ENCODE data around the gene G6PC1.
"Not testable (repeated sequence)": the region's sequence is repeated elsewhere in the genome, so short reads cannot be mapped to it uniquely, and the experiment has no call there.

G6PC1 gene

DNA sequence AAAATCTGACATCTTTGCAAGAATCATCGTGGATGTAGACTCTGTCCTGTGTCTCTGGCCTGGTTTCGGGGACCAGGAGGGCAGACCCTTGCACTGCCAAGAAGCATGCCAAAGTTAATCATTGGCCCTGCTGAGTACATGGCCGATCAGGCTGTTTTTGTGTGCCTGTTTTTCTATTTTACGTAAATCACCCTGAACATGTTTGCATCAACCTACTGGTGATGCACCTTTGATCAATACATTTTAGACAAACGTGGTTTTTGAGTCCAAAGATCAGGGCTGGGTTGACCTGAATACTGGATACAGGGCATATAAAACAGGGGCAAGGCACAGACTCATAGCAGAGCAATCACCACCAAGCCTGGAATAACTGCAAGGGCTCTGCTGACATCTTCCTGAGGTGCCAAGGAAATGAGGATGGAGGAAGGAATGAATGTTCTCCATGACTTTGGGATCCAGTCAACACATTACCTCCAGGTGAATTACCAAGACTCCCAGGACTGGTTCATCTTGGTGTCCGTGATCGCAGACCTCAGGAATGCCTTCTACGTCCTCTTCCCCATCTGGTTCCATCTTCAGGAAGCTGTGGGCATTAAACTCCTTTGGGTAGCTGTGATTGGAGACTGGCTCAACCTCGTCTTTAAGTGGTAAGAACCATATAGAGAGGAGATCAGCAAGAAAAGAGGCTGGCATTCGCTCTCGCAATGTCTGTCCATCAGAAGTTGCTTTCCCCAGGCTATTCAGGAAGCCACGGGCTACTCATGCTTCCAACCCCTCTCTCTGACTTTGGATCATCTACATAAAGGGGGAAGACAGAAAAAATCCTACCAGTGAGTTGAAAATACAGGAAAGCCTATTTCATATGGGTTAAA, at the start of gene G6PC1:
G6PC1 (plus strand) TSS at position 340 of the 872 bp plus-strand sequence; CDS start at position 418, 78 bp downstream.
- no peak for DNase-seq

DNA sequence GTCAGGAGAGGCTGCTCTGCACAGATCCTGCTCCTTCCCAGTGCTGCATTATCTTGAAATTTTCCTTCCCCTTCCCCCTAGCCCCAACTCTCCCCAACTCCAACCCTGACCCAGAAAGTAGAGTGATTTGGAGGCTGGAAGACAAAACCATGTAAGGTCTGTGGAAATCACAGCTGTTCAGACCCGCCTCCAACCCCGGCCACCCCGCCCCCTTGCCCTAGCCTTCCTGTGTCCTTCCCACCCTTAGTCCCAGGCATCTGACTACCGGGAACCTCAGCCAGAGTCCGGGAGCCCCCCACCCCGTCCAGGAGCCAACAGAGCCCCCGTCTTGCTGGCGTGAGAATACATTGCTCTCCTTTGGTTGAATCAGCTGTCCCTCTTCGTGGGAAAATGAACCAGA, 49.6 kb upstream of the G6PC1 start, which contains the start of gene AOC3:
AOC3 (plus strand) TSS at position 246 of the 400 bp plus-strand sequence; CDS start at position 391, 145 bp downstream.
- DNase-seq = no peak

DNA sequence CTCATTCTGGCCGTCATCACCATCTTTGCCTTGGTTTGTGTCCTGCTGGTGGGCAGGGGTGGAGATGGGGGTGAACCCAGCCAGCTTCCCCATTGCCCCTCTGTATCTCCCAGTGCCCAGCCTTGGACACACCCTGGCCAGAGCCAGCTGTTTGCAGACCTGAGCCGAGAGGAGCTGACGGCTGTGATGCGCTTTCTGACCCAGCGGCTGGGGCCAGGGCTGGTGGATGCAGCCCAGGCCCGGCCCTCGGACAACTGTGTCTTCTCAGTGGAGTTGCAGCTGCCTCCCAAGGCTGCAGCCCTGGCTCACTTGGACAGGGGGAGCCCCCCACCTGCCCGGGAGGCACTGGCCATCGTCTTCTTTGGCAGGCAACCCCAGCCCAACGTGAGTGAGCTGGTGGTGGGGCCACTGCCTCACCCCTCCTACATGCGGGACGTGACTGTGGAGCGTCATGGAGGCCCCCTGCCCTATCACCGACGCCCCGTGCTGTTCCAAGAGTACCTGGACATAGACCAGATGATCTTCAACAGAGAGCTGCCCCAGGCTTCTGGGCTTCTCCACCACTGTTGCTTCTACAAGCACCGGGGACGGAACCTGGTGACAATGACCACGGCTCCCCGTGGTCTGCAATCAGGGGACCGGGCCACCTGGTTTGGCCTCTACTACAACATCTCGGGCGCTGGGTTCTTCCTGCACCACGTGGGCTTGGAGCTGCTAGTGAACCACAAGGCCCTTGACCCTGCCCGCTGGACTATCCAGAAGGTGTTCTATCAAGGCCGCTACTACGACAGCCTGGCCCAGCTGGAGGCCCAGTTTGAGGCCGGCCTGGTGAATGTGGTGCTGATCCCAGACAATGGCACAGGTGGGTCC, 49.0 kb upstream of the G6PC1 start:
- DNase-seq = not testable (repeated sequence)

DNA sequence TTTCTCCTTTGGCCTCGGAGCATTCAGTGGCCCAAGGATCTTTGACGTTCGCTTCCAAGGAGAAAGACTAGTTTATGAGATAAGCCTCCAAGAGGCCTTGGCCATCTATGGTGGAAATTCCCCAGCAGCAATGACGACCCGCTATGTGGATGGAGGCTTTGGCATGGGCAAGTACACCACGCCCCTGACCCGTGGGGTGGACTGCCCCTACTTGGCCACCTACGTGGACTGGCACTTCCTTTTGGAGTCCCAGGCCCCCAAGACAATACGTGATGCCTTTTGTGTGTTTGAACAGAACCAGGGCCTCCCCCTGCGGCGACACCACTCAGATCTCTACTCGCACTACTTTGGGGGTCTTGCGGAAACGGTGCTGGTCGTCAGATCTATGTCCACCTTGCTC, 48.2 kb upstream of the G6PC1 start:
- no peak for DNase-seq

DNA sequence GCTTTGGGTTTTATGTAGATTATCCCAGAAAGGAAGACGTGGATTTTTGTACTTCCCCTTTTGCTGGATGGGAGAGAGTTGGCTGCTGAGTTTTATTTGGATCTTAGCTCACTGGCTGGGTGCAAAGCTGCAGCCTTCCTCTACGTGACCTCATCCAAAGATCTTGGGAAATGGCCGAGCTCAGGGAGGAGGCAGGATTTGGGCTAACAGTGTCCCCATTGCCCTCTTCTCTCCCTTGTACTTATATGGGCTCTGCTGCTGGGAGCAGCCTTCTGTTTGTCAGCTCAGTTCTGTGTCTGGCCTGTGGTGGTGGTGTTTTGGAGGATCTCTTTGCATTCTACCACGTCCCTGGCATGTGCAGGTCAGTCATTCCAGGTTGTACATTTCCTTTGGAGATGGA, 47.6 kb upstream of the G6PC1 start:
- DNase-seq = no peak

DNA sequence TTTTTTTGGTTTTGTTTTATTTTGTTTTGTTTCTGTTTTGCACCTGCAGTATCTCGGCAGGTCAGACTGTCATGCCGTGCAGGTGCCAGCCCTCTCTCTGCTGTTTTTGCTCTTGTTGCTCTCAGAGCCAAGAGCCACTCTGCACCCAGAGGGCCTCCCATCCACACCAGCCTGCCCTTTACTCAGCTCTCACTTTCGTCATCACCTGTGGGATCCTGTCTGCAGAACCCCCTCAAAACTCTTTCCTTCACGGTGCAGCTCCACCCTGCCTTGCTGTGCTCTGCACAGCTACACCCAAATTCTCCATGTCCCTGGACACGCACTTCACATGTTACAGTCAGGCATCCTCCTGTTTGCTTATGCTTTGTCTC, 47.0 kb upstream of the G6PC1 start:
- no peak for DNase-seq

DNA sequence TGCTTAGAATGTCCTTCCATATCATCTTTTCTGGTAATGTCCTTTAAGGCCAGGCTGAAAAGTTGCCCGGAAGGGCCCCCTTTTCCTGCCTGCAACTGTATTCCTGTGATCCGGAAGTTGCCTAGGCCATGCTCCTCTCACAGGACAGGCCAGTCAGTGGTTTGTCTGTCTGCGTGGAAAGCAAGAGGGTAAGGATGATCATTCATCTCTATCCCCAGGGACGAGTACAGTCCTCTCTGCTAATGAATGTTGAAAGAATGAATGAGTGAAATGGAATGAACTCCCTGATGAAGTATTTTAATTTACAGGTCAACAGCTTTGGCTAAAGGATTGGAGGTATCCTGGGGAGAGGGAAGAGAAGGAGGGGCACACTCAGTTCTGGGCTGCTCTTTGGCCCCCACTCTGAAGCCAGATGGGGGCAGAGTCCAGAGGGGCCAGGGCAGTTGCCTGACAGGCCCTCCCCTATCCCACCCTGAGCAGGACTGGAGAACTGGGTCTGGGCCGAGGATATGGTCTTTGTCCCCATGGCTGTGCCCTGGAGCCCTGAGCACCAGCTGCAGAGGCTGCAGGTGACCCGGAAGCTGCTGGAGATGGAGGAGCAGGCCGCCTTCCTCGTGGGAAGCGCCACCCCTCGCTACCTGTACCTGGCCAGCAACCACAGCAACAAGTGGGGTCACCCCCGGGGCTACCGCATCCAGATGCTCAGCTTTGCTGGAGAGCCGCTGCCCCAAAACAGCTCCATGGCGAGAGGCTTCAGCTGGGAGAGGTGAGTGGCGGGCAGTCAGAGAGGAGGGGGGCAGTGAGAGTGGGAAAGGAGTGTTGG, 46.4 kb upstream of the G6PC1 start:
- no peak for DNase-seq

DNA sequence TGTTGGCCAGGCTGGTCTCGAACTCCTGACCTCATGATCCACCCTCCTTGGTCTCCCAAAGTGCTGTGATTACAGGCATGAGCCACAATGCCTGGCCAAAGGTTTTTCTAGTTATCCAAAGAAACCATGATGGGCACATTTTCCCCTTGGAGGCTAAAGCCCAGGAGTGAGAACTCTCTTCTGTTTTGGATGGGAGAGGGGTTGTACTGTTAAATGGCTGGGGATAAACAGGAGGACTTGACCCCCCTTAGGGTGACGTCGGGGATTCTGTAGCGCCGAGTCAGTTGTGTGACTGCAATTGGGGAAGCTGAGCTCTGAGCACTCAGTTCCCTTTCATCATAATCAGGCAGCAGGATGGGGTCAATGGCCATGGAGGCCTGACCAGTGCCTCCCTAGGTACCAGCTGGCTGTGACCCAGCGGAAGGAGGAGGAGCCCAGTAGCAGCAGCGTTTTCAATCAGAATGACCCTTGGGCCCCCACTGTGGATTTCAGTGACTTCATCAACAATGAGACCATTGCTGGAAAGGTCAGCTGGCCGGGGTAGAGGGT, 45.5 kb upstream of the G6PC1 start:
- DNase-seq = no peak

DNA sequence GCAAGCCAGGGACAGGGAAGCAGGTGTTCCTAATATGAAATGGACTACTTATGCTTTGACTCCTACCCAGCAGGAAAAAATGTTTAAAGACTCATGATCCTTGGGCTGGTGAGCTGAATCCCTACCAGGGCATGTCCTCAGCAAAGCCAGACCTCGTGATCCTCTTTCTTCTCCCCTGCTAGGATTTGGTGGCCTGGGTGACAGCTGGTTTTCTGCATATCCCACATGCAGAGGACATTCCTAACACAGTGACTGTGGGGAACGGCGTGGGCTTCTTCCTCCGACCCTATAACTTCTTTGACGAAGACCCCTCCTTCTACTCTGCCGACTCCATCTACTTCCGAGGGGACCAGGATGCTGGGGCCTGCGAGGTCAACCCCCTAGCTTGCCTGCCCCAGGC, 44.5 kb upstream of the G6PC1 start:
- not testable (repeated sequence) for DNase-seq

DNA sequence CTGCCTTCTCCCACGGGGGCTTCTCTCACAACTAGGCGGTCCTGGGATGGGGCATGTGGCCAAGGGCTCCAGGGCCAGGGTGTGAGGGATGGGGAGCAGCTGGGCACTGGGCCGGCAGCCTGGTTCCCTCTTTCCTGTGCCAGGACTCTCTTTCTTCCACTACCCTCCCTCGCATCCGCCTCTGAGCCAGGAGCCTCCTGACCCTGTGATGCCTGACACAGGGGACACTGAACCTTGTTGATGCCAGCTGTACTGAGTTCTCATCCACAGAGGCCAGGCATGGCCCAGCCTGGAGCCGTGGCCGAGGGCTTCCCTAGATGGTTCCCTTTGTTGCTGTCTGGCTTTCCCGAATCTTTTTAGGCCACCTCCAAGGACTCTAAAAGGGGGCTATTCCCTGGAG, 44.1 kb upstream of the G6PC1 start:
- not testable (repeated sequence) for DNase-seq

DNA sequence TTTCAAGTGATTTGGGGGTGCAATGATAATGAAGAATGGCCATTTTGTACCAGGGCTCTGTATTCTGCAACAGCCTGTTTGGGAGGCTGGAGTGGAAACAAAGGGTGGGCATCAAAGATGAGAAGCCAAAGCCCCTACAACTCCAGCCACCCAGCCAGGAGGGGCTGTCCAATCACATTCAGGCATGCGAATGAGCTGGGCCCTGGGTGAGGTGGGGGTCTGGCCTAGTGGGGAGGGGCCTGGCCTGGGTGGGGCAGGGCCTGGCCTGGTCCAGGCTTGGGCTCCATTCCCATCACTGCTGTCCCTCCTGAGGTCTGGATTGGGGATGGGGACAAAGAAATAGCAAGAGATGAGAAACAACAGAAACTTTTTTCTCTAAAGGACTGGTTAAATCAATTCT, 43.2 kb upstream of the G6PC1 start:
- no peak for DNase-seq

DNA sequence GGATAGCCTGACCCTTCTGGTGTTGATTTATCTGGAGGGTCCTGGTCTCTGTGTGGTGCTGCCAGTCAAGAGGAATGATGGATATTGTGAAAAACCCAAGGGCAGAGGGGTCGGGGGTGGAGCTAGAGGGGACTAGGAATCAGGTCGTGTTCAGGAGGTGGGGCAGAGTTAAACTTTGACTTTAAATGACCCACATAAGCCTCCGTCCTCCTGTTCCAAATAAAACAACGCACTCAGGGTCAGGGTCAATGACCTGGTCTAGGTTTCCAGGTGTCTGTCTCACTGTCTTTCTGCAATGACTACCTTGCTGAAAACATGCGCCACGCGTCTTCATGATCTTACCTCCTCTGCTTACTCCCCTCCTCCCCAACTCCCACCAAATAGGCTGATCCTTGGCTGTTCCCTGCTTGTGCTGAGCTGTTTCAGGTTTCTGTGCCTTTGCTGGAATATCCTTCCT, 34.9 kb upstream of the G6PC1 start:
- DNase-seq = no peak

DNA sequence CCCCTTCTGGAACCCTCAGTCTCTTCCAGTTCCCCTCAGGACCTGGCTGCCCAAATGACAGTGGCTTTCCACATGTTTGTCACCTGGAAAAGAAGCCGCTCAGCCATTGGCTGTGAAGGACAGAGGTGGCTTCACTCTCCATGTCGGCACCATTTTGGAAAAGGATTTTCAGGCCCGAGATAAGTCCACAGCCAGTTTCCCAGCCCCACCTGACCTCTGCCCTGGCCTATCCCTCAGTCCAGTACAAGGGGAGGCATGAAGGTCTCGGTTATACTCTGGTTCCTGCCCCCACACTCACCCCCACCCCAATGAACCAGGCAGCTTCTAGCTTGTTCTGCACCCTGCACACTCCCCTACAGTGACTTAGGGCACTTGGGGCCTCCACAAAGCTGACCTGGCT, 34.4 kb upstream of the G6PC1 start:
- DNase-seq = no peak

DNA sequence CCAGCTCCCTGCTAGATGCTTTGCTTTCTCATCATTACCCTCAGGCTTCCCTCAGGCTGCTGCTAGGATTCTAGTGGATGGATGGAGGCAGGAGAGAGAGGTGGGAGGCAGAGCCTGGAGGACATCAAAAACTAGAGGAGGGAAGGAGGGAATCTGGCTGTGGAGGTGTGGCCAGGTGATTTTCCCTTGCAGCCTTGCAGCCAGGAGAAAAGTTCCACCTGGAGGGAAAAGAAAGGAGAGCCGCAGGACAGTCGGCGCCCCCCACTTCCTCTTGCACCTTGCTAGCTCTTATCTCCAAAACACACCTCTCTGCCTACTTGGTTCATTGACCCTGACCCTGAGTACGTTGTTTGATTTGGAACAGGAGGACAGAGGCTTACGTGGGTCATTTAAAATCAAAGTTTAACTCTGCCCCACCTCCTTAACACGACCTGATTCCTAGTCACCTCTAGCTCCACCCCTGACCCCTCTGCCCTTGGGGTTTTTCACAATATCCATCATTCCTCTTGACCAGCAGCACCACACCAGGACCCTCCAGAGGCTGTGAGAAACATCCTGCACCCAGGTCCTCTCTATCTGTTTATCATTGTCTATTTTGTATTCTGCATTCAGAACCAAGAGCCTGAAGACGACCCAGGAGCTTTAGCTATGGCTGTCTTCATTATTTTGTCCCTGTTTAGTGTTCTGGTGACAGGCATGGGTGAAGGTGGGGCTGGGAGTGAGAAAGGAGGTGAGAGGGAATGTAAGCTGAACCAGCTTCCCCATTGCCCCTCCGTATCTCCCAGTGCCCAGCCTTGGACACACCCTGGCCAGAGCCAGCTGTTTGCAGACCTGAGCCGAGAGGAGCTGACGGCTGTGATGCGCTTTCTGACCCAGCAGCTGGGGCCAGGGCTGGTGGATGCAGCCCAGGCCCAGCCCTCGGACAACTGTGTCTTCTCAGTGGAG, 33.7 kb upstream of the G6PC1 start:
- no peak for DNase-seq

DNA sequence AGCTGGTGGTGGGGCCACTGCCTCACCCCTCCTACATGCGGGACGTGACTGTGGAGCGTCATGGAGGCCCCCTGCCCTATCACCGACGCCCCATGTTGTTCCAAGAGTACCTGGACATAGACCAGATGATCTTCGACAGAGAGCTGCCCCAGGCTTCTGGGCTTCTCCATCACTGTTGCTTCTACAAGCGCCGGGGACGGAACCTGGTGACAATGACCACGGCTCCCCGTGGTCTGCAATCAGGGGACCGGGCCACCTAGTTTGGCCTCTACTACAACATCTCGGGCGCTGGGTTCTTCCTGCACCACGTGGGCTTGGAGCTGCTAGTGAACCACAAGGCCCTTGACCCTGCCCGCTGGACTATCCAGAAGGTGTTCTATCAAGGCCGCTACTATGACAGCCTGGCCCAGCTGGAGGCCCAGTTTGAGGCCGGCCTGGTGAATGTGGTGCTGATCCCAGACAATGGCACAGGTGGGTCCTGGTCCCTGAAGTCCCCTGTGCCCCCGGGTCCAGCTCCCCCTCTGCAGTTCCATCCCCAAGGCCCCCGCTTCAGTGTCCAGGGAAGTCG, 32.8 kb upstream of the G6PC1 start:
- DNase-seq = not testable (repeated sequence)

DNA sequence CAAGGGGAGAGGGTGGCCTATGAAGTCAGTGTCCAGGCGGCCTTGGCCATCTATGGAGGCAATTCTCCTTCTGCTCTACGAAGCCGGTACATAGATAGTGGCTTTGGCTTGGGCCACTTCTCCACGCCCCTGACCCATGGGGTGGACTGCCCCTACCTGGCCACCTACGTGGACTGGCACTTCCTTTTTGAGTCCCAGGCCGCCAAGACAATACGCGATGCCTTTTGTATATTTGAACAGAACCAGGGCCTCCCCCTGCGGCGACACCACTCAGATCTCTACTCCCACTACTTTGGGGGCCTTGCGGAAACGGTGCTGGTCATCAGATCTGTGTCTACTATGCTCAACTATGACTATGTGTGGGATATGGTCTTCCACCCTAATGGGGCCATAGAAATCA, 32.3 kb upstream of the G6PC1 start:
- DNase-seq = no peak

DNA sequence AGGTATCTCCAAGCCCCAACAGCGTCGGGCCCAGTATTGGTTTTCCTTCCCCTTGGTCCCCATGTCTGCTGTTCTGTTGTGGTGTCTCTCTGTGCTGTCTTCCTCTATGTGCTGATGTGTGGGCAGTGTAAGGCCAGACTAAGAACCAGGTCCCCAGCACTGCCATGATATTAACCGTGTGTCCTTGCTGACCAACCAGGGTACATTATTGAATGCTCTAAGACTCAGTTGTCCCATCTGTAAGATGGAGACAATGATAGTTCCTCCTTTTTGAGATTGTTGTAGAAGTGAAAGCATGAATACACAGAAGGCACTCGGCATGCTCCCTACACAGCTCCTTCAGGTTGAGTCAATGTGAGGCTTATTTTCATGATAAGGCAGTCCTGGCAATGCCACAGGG, 29.0 kb upstream of the G6PC1 start:
- DNase-seq = no peak

DNA sequence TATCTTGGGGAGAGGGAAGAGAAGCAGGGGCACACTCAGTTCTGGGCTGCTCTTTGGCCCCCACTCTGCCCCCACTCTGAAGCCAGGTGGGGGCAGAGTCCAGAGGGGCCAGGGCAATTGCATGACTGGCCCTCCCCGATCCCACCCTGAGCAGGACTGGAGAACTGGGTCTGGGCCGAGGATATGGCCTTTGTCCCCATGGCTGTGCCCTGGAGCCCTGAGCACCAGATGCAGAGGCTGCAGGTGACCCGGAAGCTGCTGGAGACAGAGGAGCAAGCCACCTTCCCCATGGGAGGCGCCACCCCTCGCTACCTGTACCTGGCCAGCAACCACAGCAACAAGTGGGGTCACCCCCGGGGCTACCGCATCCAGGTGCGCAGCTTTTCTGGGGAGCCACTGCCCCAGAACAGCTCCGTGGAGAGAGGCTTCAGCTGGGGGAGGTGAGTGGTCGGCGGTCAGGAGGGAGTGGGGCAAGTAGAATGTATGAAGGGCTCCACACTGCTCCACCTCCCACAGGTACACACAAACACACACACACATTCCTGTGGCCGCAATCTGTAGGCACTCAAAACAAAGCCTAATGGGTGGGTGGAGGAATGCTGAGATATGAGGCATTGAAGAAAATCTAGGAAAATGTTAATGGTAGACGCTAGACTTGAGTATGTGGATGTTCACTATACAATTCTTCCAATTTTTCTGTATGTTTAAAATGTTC, 28.2 kb upstream of the G6PC1 start:
- DNase-seq = no peak

DNA sequence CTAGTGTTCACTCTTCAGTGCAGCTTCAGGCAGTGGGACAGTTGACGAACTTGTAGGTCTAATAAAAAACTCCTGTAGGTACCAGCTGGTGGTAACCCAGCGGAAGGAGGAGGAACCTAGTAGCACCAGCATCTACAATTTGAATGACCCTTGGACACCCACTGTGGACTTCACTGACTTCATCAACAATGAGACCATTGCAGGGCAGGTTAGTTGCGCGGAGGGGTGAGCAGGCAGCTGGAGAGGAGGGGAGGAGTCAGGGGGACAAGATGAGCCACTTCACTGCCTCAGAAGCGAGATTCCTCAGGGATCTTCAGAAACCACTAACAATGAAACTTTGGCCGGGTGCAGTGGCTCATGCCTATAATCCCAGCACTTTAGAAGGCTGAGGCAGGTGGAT, 27.3 kb upstream of the G6PC1 start:
- no peak for DNase-seq
